HG03571 (cell line): ENCODE measurements around the gene RCAN1.

Experiments
- ATAC-seq: cut with Tn5 transposase; IDR thresholded peaks from one replicate; pipeline ENCODE4 v1.9.1; 2021; ENCODE audit not compliant: unreplicated experiment

Gene RCAN1

DNA sequence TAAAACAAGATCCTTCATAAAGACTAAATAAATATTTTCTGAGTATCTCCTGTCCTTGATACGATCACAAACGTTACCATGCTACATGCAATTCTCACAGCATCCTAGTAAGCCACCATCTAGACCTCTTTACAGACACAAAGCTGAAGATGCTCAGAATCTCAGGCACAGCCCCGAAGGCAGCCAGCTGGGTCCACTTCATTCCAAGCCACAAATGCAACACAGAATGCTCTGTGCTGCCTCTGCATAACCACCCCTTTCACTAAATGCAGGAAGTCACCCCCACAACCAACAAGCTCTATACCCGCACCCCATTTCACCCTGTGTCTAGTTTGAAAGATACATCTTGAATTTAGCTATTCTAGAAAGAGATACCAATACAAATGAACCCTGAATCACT, 12.9 kb downstream of the RCAN1 start:
- no peak for ATAC-seq

- ATAC-seq: no peak
Observed at GRCh38 chr21:34599534-34600101, 15.3 kb downstream of the RCAN1 start.

DNA sequence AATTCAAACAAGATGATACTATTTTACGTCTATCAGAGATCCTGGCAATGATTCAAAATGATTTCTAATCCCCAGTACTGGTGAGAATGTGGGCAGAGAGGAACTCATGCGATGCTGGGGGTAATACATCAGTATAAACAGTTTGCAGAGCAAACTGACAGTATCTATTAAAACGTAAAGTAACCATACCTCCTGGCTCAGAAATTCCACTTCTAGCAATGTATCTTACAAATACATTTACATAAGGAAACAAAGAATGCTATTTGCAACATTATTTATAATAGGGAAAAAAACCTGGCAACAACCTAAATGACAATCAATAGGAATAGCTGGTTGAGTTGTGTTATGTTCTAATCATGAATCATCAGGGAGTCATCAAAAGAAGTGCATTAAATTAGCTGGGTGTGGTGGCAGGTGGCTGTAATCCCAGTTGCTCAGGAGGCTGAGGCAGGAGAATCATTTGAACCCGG, 15.9 kb downstream of the RCAN1 start:
- no peak for ATAC-seq

DNA sequence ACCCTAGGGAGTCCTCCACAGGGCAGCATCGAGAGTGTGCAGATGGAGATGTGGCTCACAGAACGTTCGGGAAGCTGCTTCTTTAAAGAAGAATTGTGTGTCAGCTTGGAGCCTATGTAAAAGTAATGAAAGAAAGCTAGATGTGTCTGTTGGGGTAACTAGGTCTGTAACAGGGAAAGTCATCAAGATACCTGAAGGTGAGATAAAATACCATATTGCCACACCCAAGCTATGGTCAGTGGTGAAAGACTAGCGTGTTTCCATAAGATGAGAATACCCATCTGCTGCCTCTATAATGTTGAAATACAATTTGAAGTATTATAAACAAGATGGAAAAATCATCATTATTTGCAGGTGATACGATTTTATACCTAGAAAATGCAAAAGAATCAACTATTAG, 17.5 kb downstream of the RCAN1 start:
- ATAC-seq: no peak

DNA sequence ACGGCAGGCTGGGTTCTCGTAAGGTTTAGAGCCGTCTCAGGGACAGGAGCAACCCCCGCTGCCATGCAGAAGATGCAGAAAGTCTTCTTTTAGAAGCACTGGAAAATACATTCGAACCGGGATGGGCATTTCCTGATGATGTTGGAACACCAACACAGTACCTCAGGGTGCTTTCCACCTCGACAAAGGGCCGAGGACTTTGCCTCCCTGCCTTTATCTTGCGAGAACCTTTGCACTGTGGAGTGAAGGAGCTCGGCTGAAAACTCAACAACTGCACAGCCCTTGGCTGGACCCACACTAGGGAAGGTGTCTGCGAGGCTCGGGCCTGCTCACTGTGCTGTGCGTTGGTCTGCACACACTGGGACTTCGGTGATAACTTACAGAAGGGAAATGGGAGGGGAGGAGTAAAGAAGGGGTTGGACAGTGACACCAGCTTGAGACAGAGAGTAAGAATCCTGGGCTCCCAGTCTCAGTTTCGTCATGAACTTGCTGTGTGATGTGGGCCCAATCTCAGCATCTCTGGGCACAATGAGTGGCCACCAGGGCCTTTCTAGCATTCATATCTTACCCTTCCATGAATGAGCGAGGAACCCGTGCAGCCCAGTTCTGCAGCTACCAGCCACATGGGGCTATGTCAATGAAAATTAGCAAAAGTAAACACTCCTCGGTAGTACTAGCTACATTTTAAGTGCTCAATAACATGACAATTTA, 18.2 kb downstream of the RCAN1 start:
- no peak for ATAC-seq

DNA sequence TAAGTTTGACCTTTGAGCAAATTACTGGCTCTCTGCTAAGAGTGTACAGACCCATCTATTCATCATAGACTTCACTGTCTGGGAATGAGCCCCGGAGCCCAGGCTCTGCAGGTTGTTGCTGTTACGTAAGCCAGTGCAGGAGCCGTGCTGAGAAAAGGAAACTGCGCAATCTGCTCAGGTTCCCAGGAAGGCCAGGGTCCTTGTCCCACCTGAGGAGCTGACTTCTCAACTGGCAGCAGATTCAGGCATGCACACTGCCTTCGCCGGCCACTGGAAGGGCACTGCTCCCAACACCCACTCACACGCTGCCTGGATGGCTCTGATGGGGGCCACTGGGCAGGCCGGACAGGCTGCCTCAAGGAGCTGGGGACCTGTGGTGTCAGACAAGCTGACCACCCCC, 19.5 kb downstream of the RCAN1 start:
- ATAC-seq: no peak

DNA sequence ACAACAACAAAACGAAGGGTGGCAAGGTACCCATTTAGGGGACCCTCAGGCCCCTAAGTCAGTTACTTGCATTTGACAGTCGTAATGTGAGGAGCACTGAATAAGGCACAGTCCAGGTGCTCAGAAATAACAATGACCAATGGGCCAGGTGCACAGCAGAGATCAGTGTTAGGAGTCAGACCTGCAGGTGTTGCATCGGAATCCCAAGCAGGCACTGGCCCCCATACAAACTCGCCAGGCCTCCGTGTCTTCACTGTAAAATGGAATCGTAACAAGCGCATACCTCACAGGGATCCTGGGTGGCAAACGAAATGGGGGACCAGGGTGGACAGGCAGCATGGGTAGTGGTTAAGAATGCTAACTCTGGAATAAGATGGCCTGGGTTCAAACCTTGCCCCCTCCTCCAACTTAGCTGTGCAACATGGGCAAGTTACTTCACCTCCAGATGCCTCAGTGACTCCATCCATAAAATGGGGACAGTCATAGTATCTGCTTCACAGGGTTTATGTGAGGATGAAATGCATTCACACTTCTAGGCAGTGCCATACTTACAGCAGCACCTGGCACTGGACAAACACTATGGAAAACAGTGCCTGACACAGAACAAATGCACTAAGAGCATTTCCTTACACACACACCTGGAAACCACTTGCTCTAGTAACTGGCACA, 20.2 kb downstream of the RCAN1 start:
- ATAC-seq: no peak

GRCh38 chr21:34593954-34594531, 20.9 kb downstream of the RCAN1 start:
- ATAC-seq: no peak

DNA sequence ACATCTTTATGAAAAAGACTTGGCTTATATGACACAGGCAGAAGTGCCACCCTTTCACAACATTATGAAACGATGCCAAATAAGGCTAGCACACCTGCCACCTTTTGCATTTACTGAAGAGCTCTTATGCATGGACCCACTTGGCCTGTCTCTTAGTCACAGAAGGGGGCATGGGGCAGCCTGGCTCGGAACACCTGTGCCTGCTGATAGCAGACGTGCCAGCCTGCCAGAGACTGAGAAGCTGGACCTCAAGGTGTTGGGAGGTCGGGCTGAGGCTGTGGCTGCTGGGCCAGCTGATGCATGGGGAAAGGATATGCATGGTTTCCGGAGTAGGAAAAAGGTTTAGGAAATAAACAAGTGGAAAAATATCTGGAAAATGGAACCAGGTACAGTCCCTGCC, 21.5 kb downstream of the RCAN1 start:
- no peak for ATAC-seq

DNA sequence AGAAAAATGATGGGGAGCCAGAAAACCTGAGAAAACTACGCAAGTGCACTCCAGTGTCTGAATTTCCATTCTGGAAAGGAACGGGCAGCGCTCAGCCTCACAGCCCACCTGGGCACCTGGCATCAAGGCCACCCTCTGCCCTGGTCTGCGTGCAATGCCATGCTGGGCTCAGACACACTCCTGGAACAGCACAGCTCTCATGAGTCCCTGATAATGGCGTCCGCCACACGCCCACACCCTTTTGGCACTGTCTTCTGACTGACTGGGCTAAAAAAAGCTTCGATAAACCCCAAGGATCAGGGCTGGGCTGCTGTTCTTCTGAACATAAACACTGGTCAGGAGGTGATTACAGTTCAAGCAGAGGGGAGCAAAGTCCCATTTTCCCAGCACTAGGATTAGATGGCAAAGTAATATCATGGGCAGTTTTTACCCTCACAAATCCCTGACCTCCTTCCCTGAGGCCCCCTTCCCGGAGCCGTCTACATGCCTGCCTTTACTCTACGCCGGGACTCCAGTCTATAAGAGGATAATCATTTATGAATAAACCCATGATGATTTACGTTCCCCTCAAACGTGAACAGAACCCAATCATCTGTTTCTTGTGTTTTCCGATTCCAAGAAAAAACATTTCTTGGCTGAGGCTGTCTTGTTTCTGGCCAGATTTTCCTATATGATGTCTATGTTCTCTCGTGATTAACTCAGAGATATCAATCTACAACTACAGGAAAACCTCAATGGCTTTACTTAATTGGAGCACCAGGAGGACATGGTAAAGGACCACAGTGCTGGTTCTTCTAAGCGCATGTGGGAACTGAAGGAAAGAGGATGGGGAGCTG, 22.6 kb downstream of the RCAN1 start:
- ATAC-seq: no peak

GRCh38 chr21:34590520-34590919, 24.4 kb downstream of the RCAN1 start:
- ATAC-seq: no peak

- ATAC-seq: no peak
Observed at GRCh38 chr21:34589511-34590282, 25.2 kb downstream of the RCAN1 start.

DNA sequence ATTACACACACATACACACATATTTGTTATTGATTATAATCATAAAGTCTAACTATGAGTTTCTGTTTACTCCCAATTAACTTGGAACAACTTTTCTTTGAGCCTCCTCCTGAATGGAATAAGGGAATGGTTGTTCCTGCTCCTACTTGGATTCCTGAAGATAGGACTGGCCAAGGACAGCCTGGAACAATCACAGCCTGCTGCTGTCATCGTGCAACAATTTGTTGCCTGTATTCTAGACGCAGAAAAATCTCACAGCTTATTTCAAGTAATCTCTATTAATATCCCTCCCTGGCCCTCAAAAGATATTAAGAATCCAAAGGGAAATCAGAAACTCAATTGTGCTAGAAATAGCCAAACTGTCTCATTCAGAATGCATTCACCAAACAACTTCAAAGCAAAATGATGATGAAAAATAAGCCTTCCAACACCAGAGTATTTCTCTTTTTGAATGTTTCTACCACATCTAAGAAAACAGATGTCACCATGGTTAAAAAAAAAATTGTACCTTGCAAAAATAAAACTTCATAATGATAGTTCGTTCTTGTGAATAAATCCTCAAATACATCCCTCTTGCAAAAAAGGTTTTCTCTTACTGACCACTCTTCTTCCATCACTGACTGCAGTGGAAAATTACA, 30.9 kb downstream of the RCAN1 start:
- ATAC-seq: no peak

GRCh38 chr21:34582506-34583150, 32.3 kb downstream of the RCAN1 start:
- no peak for ATAC-seq

- ATAC-seq: no peak
Observed at GRCh38 chr21:34580181-34580700, 34.7 kb downstream of the RCAN1 start.

DNA sequence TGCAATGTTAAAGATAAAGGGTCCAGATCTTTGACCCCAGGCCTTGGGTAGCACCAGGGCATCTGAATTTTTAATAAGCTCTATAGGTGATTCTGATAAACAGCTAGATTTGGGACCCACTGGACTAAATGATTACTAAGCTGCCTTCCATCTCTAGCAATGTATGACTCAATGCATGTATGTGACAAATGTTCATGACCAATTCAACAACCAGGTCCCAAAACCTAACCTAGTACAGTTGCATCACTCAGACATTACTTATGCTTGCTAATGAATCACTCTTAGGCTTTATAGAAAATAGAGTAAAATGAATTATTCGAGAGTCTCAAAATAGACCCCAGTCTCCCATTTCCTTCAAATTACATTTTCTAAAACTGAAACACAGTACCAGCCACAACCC, 35.5 kb downstream of the RCAN1 start:
- no peak for ATAC-seq

DNA sequence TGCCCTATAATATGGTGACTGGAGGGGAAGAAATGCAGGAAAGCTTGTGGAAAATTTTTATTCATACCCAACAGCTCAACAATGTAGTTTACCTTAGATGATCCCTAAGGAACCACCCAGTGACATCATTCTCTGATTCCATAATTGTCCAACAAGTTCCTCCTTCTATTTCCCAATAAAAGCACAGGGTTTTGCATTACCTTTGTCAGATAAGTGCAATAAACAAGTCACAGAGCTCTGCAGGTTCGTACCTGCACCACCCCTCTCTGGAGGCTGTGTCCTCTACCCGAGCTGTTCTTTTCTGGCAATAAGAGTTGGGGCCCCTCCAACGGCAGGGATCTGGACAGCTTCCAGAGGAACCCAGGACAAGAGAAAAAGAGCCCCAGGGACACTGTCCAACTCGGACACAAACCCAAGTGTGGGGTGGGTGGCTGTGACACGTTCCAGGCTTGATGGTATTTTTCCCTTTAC, 38.8 kb downstream of the RCAN1 start:
- ATAC-seq: no peak

GRCh38 chr21:34574601-34575529, 40.0 kb downstream of the RCAN1 start:
- ATAC-seq: no peak
